ENCODE measurements around the gene HNRNPL. TPM values are rescaled to one million over a fixed set of nuclear protein-coding genes. Genes with fewer than 3 reads are reported as not detected.

The HNRNPL gene
- total and polyA plus RNA-seq, 9 of the 15 experiments (the other 6 are each of a cell fraction or from before 2014, with no cell fraction given), result 39.5 to 610 (median 299) TPM

DNA sequence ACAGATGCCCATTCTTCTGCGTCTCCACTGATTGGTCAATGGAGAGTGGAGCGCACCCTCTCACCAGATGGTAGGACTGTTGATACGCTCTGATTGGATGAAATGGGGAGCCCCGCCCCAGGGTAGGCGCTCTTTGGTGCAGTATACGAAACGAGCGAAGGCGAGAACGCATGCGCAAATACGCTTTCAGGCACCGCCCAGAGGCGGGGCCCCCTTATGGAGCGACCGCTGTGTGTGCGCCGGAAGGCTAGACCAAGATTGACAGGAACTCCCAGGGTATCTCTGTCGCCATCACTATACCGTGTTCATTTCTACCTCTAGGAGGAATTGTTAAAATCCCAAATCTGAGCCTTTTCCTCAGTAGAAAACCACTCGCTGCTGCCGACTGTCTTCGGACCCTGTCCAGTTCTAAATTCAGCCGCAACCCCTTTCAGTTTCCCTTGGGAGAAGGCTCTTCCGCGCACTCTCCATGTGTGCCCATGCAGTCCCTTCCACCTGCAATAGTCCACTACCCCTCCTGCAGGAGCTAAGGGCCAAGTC lies 720 bp upstream of the HNRNPL start (continued):
- TF ChIP-seq, protein P1, sequence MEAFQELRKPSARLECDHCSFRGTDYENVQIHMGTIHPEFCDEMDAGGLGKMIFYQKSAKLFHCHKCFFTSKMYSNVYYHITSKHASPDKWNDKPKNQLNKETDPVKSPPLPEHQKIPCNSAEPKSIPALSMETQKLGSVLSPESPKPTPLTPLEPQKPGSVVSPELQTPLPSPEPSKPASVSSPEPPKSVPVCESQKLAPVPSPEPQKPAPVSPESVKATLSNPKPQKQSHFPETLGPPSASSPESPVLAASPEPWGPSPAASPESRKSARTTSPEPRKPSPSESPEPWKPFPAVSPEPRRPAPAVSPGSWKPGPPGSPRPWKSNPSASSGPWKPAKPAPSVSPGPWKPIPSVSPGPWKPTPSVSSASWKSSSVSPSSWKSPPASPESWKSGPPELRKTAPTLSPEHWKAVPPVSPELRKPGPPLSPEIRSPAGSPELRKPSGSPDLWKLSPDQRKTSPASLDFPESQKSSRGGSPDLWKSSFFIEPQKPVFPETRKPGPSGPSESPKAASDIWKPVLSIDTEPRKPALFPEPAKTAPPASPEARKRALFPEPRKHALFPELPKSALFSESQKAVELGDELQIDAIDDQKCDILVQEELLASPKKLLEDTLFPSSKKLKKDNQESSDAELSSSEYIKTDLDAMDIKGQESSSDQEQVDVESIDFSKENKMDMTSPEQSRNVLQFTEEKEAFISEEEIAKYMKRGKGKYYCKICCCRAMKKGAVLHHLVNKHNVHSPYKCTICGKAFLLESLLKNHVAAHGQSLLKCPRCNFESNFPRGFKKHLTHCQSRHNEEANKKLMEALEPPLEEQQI (IDR thresholded peaks at IDR 0.05), result no peak
- TF ChIP-seq HDAC1 (IDR thresholded peaks at IDR 0.05), result peak in 1 of 2 experiments; percentile 77; a peak in 2 of 4 replicates
- no peak for TF ChIP-seq ZNF224 (CRISPR knock-in tag; IDR thresholded peaks at IDR 0.05)
- TF ChIP-seq, protein P2, sequence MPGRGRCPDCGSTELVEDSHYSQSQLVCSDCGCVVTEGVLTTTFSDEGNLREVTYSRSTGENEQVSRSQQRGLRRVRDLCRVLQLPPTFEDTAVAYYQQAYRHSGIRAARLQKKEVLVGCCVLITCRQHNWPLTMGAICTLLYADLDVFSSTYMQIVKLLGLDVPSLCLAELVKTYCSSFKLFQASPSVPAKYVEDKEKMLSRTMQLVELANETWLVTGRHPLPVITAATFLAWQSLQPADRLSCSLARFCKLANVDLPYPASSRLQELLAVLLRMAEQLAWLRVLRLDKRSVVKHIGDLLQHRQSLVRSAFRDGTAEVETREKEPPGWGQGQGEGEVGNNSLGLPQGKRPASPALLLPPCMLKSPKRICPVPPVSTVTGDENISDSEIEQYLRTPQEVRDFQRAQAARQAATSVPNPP (IDR thresholded peaks at IDR 0.05; ENCODE audit: borderline replicate concordance, insufficient read depth, insufficient read length), result no peak
- TF ChIP-seq ZNF347 (CRISPR knock-in tag; IDR thresholded peaks at IDR 0.05; ENCODE audit: low read depth), result no peak
- TF ChIP-seq ZSCAN29 (IDR thresholded peaks at IDR 0.05), result no peak
- no peak for TF ChIP-seq RFX7 (CRISPR knock-in tag; IDR thresholded peaks at IDR 0.05)
- TF ChIP-seq, protein P3, sequence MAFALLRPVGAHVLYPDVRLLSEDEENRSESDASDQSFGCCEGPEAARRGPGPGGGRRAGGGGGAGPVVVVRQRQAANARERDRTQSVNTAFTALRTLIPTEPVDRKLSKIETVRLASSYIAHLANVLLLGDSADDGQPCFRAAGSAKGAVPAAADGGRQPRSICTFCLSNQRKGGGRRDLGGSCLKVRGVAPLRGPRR (CRISPR knock-in tag; IDR thresholded peaks at IDR 0.05), result no peak
- no peak for TF ChIP-seq THRAP3 (IDR thresholded peaks at IDR 0.05; ENCODE audit: borderline replicate concordance)
- no peak for TF ChIP-seq ZNF696 (CRISPR knock-in tag; conservative IDR thresholded peaks at IDR 0.05)
- no peak; the same call in 1 of the 2 replicates for TF ChIP-seq BHLHE40 (IDR thresholded peaks at IDR 0.05; ENCODE audit: low read length)
- TF ChIP-seq, protein P4, sequence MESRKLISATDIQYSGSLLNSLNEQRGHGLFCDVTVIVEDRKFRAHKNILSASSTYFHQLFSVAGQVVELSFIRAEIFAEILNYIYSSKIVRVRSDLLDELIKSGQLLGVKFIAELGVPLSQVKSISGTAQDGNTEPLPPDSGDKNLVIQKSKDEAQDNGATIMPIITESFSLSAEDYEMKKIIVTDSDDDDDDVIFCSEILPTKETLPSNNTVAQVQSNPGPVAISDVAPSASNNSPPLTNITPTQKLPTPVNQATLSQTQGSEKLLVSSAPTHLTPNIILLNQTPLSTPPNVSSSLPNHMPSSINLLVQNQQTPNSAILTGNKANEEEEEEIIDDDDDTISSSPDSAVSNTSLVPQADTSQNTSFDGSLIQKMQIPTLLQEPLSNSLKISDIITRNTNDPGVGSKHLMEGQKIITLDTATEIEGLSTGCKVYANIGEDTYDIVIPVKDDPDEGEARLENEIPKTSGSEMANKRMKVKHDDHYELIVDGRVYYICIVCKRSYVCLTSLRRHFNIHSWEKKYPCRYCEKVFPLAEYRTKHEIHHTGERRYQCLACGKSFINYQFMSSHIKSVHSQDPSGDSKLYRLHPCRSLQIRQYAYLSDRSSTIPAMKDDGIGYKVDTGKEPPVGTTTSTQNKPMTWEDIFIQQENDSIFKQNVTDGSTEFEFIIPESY (CRISPR knock-in tag; IDR thresholded peaks at IDR 0.05), result no peak
- TF ChIP-seq YY1 (IDR thresholded peaks at IDR 0.05; ENCODE audit: borderline replicate concordance in 1 of 3, control insufficient read depth in 1 of 3, extremely low read depth in 1 of 3, insufficient read depth in 3 of 3, insufficient read length in 1 of 3, insufficient replicate concordance in 2 of 3, low read depth in 1 of 3, low read length in 2 of 3), result peak in 1 of 3 experiments; percentile 43
- TF ChIP-seq RBM34 (IDR thresholded peaks at IDR 0.05; ENCODE audit: borderline replicate concordance, insufficient read depth, low read length), result no peak
- TF ChIP-seq, protein P5, sequence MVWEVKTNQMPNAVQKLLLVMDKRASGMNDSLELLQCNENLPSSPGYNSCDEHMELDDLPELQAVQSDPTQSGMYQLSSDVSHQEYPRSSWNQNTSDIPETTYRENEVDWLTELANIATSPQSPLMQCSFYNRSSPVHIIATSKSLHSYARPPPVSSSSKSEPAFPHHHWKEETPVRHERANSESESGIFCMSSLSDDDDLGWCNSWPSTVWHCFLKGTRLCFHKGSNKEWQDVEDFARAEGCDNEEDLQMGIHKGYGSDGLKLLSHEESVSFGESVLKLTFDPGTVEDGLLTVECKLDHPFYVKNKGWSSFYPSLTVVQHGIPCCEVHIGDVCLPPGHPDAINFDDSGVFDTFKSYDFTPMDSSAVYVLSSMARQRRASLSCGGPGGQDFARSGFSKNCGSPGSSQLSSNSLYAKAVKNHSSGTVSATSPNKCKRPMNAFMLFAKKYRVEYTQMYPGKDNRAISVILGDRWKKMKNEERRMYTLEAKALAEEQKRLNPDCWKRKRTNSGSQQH (CRISPR knock-in tag; IDR thresholded peaks at IDR 0.05), result 0 out of 2 replicates have a peak, but pooled peaks have one; percentile 58
- TF ChIP-seq, protein P6, sequence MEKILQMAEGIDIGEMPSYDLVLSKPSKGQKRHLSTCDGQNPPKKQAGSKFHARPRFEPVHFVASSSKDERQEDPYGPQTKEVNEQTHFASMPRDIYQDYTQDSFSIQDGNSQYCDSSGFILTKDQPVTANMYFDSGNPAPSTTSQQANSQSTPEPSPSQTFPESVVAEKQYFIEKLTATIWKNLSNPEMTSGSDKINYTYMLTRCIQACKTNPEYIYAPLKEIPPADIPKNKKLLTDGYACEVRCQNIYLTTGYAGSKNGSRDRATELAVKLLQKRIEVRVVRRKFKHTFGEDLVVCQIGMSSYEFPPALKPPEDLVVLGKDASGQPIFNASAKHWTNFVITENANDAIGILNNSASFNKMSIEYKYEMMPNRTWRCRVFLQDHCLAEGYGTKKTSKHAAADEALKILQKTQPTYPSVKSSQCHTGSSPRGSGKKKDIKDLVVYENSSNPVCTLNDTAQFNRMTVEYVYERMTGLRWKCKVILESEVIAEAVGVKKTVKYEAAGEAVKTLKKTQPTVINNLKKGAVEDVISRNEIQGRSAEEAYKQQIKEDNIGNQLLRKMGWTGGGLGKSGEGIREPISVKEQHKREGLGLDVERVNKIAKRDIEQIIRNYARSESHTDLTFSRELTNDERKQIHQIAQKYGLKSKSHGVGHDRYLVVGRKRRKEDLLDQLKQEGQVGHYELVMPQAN (IDR thresholded peaks at IDR 0.05; ENCODE audit: borderline replicate concordance), result peak; percentile 71; the same call in 1 of the 2 replicates
- TF ChIP-seq SP2 (IDR thresholded peaks at IDR 0.05; ENCODE audit: extremely low read depth, low read depth, low read length, poor library complexity, severe bottlenecking), result peak; percentile 72
